GM10248 (cell line): ENCODE measurements around the gene TRIM41.
"Not testable (repeated sequence)": the region's sequence is repeated elsewhere in the genome, so short reads cannot be mapped to it uniquely, and the experiment has no call there.

Experiments
- CTCF ChIA-PET: fragments of 300-600 bp; sonication (Branson Sonifier 250); formaldehyde crosslinking; extraction: SDS; loops from one replicate; lab custom pipeline; 2021; ENCODE audit warnings: antibody characterized with exemption; lab: Yijun Ruan, JAX
- POLR2A ChIA-PET: fragments of 350-650 bp; sonication (Branson Sonifier 250); formaldehyde crosslinking; extraction: SDS; loops from one replicate; lab custom pipeline; 2020; ENCODE audit warnings: antibody characterized with exemption; lab: Yijun Ruan, JAX
- DNase-seq: peaks from one replicate; pipeline ENCODE4 v3.0.0; 2012; ENCODE audit errors: extremely low spot score
- CTCF ChIP-seq: IDR thresholded peaks from 2 replicates; pipeline ENCODE4 v1.5.1; 2012; ENCODE audit warnings: mild to moderate bottlenecking, low read depth; ENCODE audit errors: extremely low read depth, missing control alignments, control extremely low read depth

The TRIM41 gene

GRCh38 chr5:181211208-181211607 lies 11.9 kb upstream of the TRIM41 start:
- ChIA-PET CTCF (interaction anchor here (1.0 kb wide), 1 partner anchor 9 kb away, joined by 3 read pairs; no protein-coding TSS in a partner anchor), POLR2A (no interaction called here)
- no peak for DNase-seq
- no peak for TF ChIP-seq CTCF

- POLR2A ChIA-PET, result interaction anchor here (0.6 kb wide), 1 partner anchor 24 kb away, joined by 3 read pairs; no protein-coding TSS in a partner anchor
- CTCF ChIA-PET, result interaction anchor here (0.9 kb wide), 1 partner anchor 28 kb away, joined by 3 read pairs; no protein-coding TSS in a partner anchor
- no peak for TF ChIP-seq CTCF
- DNase-seq, result no peak
Measured at GRCh38 chr5:181212080-181212479, 11.0 kb upstream of the TRIM41 start.

- no peak for TF ChIP-seq CTCF
- DNase-seq, result no peak
- ChIA-PET CTCF (interaction anchor here (0.9 to 1.6 kb wide), 2 partner anchors 20 to 28 kb away, joined by 3 read pairs; no protein-coding TSS in a partner anchor), POLR2A (no interaction called here)
Measured at GRCh38 chr5:181212934-181213333, 10.1 kb upstream of the TRIM41 start.

GRCh38 chr5:181214249-181214648 lies 8.8 kb upstream of the TRIM41 start:
- CTCF ChIA-PET, result interaction anchor here (0.6 to 1.6 kb wide), 2 partner anchors 21 kb away, joined by 3 read pairs; no protein-coding TSS in a partner anchor

GRCh38 chr5:181215997-181216989 lies 6.8 kb upstream of the TRIM41 start:
- ChIA-PET POLR2A (interaction anchor here (1.0 kb wide), 1 partner anchor 24 kb away, joined by 3 read pairs; no protein-coding TSS in a partner anchor), CTCF (interaction anchor here (1.1 to 1.4 kb wide), 2 partner anchors 9 to 26 kb away, joined by 3 to 6 read pairs; no protein-coding TSS in a partner anchor)
- TF ChIP-seq CTCF, result no peak
- DNase-seq, result no peak

More at GRCh38 chr5:181214249-181214648, 8.8 kb upstream of the TRIM41 start:
- DNase-seq, POLR2A ChIA-PET: not testable (repeated sequence)

GRCh38 chr5:181217111-181217802 lies 5.8 kb upstream of the TRIM41 start:
- TF ChIP-seq CTCF, result no peak
- ChIA-PET POLR2A (no interaction called here), CTCF (no interaction called here)
- DNase-seq, result no peak
